ENCODE data around the gene ARHGAP22. TPM values are rescaled to one million over a fixed set of nuclear protein-coding genes. Genes with fewer than 3 reads are reported as not detected.

The ARHGAP22 gene
- total RNA-seq, 1 experiment from 2014 or later, result 13.5 TPM

GRCh38 chr10:48489099-48489498, 115.8 kb downstream of the ARHGAP22 start:
- TF ChIP-seq CTCF (IDR thresholded peaks at IDR 0.05; ENCODE audit: insufficient read depth in 1 of 2, low read depth in 1 of 2, low read length in 1 of 2, severe bottlenecking in 1 of 2, unreplicated experiment in 1 of 2), result no peak
- H3K27me3 Mint-ChIP-seq (ENCODE audit: insufficient read depth, unreplicated experiment), result no peaks in the 10 kb centered on the region
- H3K36me3 Mint-ChIP-seq (ENCODE audit: insufficient read depth, unreplicated experiment), result no peaks in the 10 kb centered on the region
- POLR2A ChIA-PET, result no interaction called here
- Histone ChIP-seq H3K27me3 (replicated peaks; ENCODE audit: control insufficient read depth, insufficient read depth, low read length) (no peaks in the 10 kb centered on the region), H3K4me1 (peaks cover 4% of the 10 kb centered on the region; the same call in 1 of the 2 replicates), H3K4me3 (ENCODE audit: low read depth, low read length) (no peak overlapping the region), H3K36me3 (ENCODE audit: control insufficient read depth, insufficient read depth, low read length) (no peaks in the 10 kb centered on the region), H3K9me3 (no peaks in the 10 kb centered on the region)
- intact Hi-C loops (cut with micrococcal nuclease; ENCODE audit: unreplicated experiment), result no loop called here
- no TSS peak for BruUV-seq (replicated peaks)
- peaks cover 13% of the 10 kb centered on the region for H3K4me1 Mint-ChIP-seq (ENCODE audit: low read depth, unreplicated experiment)
- no peak overlapping the region for H3K4me3 Mint-ChIP-seq (ENCODE audit: unreplicated experiment)
- CTCF ChIA-PET, result interaction anchor here (0.6 kb wide), 1 partner anchor 167 kb away, joined by 4 read pairs; no protein-coding TSS in a partner anchor
- DNase-seq, result no peak
- no peaks in the 10 kb centered on the region for H3K9me3 Mint-ChIP-seq (ENCODE audit: unreplicated experiment)
- H3K27ac Mint-ChIP-seq (ENCODE audit: unreplicated experiment), result no peak overlapping the region

- Histone ChIP-seq H3K9me3 (no peaks in the 10 kb centered on the region), H3K4me1 (peaks cover 4% of the 10 kb centered on the region; the same call in 1 of the 2 replicates), H3K4me3 (ENCODE audit: low read depth, low read length) (no peak overlapping the region), H3K36me3 (ENCODE audit: control insufficient read depth, insufficient read depth, low read length) (no peaks in the 10 kb centered on the region), H3K27me3 (replicated peaks; ENCODE audit: control insufficient read depth, insufficient read depth, low read length) (no peaks in the 10 kb centered on the region)
- Mint-ChIP-seq H3K4me3 (ENCODE audit: unreplicated experiment) (no peak overlapping the region), H3K27ac (ENCODE audit: unreplicated experiment) (no peak overlapping the region), H3K9me3 (ENCODE audit: unreplicated experiment) (no peaks in the 10 kb centered on the region), H3K27me3 (ENCODE audit: insufficient read depth, unreplicated experiment) (no peaks in the 10 kb centered on the region), H3K36me3 (ENCODE audit: insufficient read depth, unreplicated experiment) (no peaks in the 10 kb centered on the region), H3K4me1 (ENCODE audit: low read depth, unreplicated experiment) (peaks cover 13% of the 10 kb centered on the region)
- intact Hi-C loops (cut with micrococcal nuclease; ENCODE audit: unreplicated experiment), result no loop called here
- no peak for DNase-seq
- TF ChIP-seq CTCF (IDR thresholded peaks at IDR 0.05; ENCODE audit: insufficient read depth in 1 of 2, low read depth in 1 of 2, low read length in 1 of 2, severe bottlenecking in 1 of 2, unreplicated experiment in 1 of 2), result no peak
- BruUV-seq (replicated peaks), result no TSS peak
- CTCF ChIA-PET, result no interaction called here
- POLR2A ChIA-PET, result no interaction called here
These were observed 117.6 kb downstream of the ARHGAP22 start for GRCh38 chr10:48487244-48487643.

- intact Hi-C loops (cut with micrococcal nuclease; ENCODE audit: unreplicated experiment), result loop anchor here (2.0 kb wide), 1 partner anchor 15 kb away; no protein-coding TSS in a partner anchor
- POLR2A ChIA-PET, result no interaction called here
- Histone ChIP-seq H3K4me3 (ENCODE audit: low read depth, low read length) (no peak overlapping the region), H3K9me3 (no peaks in the 10 kb centered on the region), H3K4me1 (peaks cover 9% of the 10 kb centered on the region), H3K27me3 (replicated peaks; ENCODE audit: control insufficient read depth, insufficient read depth, low read length) (no peaks in the 10 kb centered on the region), H3K36me3 (ENCODE audit: control insufficient read depth, insufficient read depth, low read length) (no peaks in the 10 kb centered on the region)
- Mint-ChIP-seq H3K4me1 (ENCODE audit: low read depth, unreplicated experiment) (peaks cover 15% of the 10 kb centered on the region), H3K27ac (ENCODE audit: unreplicated experiment) (no peak overlapping the region), H3K4me3 (ENCODE audit: unreplicated experiment) (no peak overlapping the region), H3K36me3 (ENCODE audit: insufficient read depth, unreplicated experiment) (no peaks in the 10 kb centered on the region), H3K27me3 (ENCODE audit: insufficient read depth, unreplicated experiment) (no peaks in the 10 kb centered on the region), H3K9me3 (ENCODE audit: unreplicated experiment) (no peaks in the 10 kb centered on the region)
- BruUV-seq (replicated peaks), result no TSS peak
- DNase-seq, result no peak
- CTCF ChIA-PET, result interaction anchor here (0.5 kb wide), 1 partner anchor 921 kb away, joined by 4 read pairs; no protein-coding TSS in a partner anchor
- no peak for TF ChIP-seq CTCF (IDR thresholded peaks at IDR 0.05; ENCODE audit: insufficient read depth in 1 of 2, low read depth in 1 of 2, low read length in 1 of 2, severe bottlenecking in 1 of 2, unreplicated experiment in 1 of 2)
These were observed 119.2 kb downstream of the ARHGAP22 start for GRCh38 chr10:48485711-48486110.

Measured in Caco-2 (cell line).